ENCODE results near the gene RMDN2.
"Not testable (repeated sequence)": the region's sequence is repeated elsewhere in the genome, so short reads cannot be mapped to it uniquely, and the experiment has no call there.

The RMDN2 gene

DNA sequence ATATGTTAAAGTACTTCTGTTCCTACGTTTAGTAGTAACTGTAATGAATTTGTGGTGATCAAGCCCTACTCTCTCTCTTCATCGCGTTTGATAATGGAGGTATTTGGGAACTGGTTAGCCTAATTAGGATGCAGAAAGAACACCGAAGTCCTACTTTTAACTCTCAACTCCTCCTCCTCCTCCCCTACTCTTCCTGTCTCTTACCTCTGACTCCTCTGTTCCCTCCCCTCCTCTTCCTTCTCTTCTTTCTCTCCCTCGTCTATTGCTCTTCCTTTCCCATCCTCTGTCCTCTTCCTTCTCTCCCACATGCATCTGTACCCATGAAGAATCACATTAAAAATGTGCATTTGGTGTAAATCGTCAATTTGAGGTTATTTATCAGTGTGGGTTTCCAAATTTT is 57.8 kb downstream of the RMDN2 start:
- DNase-seq, result no peak
- intact Hi-C loops (cut with DNase I), result loop anchor here (1.0 kb wide), 1 partner anchor 291 kb away; no protein-coding TSS in a partner anchor

DNA sequence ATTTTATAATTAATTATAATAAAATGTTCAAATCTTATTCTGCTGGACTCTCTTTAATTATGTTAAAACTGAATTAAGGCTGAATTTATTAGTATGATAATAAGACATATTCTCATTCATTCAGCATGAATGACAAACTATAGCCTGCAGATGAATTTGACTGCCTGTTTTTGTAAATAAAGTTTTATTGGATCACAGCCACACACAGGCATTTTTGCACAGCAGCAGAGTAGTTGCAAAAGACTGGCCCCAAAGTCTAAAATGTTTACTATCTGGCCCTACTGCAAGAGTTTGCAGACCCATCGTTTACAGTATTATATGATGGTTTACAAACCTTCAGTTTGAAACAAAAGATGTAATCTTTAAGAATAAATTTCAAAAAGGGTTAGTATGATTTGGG is 58.6 kb downstream of the RMDN2 start:
- intact Hi-C loops (cut with DNase I), result no loop called here
- no peak for DNase-seq

DNA sequence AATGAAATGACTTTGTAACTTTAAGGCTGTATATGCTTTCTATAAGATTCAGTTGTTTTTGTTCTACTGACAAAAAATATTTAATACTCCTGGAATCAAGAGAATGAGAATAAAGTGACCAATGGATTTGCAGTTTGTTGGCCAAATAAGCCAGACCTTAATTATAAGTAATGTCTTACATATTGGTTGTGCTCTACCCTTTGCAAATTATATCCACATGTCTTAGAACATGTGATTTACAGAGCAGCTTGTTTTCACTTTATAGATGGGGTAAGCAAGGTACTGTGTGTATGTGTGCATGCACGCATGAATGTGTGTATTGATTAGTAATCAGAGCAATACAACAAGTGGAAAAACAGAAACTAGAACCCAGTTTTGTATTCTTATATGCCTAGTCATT is 59.1 kb downstream of the RMDN2 start:
- intact Hi-C loops (cut with DNase I), result no loop called here
- no peak for DNase-seq

DNA sequence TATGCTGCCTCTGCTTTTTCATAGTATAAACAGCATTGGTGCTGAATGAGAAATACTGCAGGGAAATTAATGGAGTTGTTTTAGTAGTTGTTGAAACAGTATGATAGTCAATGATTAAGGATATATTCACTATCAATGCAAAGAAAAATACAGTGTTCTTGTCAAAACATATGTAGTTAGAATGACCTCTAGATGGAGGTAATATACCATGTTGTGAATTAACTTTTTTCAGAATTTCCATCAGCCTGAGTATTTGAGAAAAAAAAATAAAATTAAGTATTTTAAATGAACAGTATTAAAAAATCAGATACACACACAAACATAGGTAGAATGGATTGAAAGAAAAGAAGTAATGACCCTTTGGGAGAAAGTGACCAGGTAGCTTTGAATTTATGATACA is 59.5 kb downstream of the RMDN2 start:
- DNase-seq, result no peak
- intact Hi-C loops (cut with DNase I), result no loop called here

DNA sequence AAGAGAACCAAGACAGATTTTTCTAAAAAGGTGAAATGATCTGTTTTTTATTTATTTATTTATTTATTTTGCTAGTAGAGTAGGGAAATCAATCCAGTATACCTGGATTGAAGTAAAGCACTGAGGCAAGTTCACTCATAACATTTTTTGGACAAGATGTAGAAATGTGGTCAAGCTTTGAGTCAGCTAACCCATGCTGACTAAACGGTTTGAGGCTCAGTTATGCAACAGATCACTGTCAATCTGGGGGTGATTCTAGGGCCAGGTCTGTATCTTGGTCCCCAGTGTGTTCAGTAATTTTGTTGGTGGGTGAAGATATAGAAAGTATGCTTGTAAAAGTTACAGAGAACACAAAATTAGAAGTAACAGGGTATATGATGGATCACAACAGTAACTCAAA is 60.2 kb downstream of the RMDN2 start:
- intact Hi-C loops (cut with DNase I), result no loop called here

DNA sequence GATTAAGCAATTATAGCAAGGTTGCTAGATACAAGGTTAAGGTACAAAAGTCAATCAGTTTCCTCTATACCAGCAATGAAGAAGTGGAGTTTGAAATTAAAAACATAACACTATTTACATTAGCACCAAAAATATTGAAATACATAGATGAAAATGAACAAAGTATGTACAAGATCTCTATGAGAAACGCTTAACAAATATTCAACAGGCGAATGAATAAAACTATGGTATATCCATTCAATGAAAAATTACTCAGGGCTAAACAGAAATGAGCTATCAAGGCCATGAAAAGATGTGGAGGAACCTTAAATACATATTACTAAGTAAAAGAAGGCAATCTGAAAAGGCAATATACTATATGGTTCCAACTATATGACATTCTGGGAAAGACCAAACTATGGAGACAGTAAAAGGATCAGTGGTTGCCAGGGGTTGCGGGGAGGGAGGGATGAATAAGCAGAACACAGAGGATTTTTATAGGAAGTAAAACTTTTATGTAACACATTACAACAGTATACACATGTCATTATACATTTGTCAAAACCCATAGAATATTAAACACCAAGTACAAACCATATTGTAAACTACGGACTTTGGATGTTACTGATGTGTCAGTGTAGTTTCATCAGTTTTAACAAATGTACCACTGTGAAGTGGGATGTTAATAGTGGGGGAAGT is 62.1 kb downstream of the RMDN2 start:
- peak in 1 of 10 donors; percentile 18 for DNase-seq
- intact Hi-C loops (cut with DNase I), result no loop called here

More for the DNA sequence above, 60.2 kb downstream of the RMDN2 start:
- no peak for DNase-seq

- intact Hi-C loops (cut with DNase I), result no loop called here
- no peak for DNase-seq
Observed at GRCh38 chr2:37992601-37993000, 67.5 kb downstream of the RMDN2 start.

- DNase-seq, result no peak
- intact Hi-C loops (cut with DNase I), result no loop called here
Observed at GRCh38 chr2:37993143-37993542, 68.1 kb downstream of the RMDN2 start.

GRCh38 chr2:37997629-37998028 is 72.5 kb downstream of the RMDN2 start:
- intact Hi-C loops (cut with DNase I), result no loop called here
- no peak for DNase-seq

DNA sequence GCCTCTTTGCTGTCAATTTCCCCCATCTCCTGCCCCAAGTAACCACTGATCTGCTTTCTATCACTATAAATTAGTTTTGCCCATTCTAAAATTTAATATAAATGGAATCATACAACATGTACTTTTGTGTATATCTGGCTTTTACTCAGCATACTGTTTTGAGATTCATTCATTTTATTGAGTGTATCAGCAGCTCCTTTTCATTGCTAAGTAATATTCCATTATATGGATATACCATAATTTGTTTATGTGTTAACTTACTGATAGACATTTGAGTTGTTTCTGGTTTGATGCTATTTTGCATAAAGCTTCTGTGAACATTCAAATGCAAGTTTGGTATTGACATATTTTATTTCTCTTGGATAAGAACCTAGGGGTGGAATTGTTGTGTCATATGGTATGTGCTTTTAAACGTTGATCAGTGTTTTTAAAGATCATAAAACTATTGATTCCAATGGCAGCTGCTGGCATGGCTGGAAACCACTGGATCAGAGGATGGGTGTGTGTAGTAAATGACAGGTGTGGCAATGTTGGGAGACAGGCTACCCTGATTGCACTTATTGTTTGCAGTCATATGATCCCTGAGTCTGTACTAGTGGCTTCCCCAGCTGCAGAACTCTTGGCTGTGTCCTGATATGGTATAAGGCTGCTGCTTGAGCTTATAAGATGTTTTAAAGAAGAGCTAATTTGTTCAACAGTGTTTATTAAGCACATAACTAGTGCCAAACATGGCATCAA is 75.6 kb downstream of the RMDN2 start:
- intact Hi-C loops (cut with DNase I), result no loop called here

GRCh38 chr2:38010187-38010586 is 85.1 kb downstream of the RMDN2 start:
- intact Hi-C loops (cut with DNase I), result not testable (repeated sequence)

More for the DNA sequence above, 75.6 kb downstream of the RMDN2 start:
- DNase-seq, result no peak

GRCh38 chr2:38010995-38011394 is 85.9 kb downstream of the RMDN2 start:
- intact Hi-C loops (cut with DNase I), result no loop called here
- no peak for DNase-seq

More at GRCh38 chr2:38010187-38010586, 85.1 kb downstream of the RMDN2 start:
- not testable (repeated sequence) for DNase-seq

GRCh38 chr2:38013158-38013752 is 88.2 kb downstream of the RMDN2 start:
- intact Hi-C loops (cut with DNase I), result no loop called here
- DNase-seq, result no peak

DNA sequence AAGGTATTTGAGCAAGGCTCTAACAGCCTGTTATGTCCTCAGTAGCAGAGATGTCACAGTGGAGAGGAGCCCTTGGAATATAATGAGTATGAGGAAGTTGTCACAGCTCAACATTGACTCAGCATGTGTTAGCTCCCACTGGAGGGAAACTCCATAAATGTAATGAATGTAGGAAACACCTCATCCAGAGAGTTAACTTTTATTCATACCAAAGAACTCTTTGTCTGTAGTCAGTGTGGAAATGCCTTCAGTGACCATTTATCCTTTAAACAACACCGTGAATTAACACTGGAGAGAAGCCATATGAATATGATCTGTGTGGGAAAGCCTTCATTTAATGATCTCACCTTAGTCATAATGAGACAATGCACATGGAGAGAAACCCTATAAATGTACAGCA is 91.1 kb downstream of the RMDN2 start:
- DNase-seq, result no peak
- intact Hi-C loops (cut with DNase I), result no loop called here

DNA sequence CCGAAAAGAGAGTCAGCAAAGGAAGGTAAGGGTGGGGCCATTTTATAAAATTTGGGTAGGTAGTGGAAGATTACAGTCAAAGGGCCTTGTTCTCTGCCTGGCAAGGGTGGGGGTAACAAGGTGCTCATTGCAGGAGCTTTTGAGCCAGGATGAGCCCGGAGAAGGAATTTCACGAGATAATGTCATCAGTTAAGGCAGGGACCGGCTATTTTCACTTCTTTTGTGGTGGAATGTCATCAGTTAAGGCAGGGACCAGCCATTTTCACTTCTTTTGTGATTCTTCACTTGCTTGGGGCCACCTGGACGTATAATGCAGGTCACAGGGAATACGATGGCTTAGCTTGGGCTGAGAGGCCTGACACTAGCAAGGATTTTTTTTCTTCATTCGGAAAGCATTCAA is 92.7 kb downstream of the RMDN2 start:
- no peak for DNase-seq
- intact Hi-C loops (cut with DNase I), result no loop called here

- peak in 1 of 10 donors; percentile 75 for DNase-seq
- intact Hi-C loops (cut with DNase I), result not testable (repeated sequence)
Observed at GRCh38 chr2:38020359-38021069, 95.4 kb downstream of the RMDN2 start.

- intact Hi-C loops (cut with DNase I), result no loop called here
- DNase-seq, result no peak
Observed at GRCh38 chr2:38021589-38021988, 96.5 kb downstream of the RMDN2 start.

DNA sequence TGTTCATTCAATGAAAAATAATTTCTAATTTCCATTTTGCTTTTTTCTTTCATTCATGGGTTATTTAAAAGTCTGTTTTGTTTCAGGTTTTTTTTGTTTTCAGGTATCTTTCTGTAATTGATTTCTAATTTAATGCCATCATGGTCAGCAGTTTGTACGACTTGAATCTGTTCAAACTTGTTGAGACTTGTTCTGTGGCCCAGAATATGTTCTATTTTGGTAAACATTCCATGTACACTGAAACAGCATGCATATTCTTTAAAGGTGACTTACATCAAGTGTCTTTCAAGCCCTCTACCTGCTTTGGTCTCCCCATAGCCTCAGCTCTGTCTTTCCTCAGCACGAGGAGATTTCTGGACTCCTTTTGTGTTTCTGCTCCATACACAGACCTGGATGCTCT is 101.8 kb downstream of the RMDN2 start:
- intact Hi-C loops (cut with DNase I), result no loop called here
- DNase-seq, result no peak

DNA sequence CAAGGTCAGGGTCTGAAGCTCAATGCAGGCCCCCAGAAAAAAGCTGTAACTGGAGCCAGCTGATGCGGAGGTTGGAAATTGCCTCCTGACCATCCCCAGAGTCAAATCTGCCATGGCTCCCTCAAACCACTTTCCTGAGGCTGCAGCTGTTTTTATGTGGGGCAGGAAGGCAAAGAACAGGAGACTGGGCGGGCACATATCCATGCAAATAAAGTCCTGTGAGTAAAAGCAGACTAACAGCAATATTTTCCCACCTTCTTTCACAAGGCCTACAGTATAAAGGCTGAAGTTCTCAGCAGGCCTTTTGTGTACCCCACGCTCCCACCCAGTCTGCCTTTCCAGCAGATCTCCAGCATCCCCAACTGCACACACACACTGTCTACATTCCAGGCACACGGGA is 103.7 kb downstream of the RMDN2 start:
- DNase-seq, result no peak
- intact Hi-C loops (cut with DNase I), result no loop called here

DNA sequence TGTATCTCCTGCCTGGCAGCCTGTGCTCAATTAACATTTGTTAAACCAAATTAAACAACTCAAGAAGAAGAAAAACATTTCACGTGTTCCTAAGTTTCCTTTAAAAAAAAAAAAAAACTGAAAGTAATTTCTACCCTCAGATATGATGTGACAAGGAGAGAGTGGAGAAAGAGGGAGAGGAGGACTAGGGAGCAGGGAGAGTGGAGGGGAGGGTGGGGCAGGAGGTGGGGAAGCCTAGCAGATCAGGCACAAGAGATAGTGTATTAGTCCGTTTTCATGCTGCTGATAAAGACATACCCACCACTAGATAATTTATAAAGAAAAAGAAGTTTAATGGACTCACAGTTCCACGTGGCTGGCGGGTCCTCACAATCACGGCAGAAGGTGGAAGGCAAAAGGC is 104.4 kb downstream of the RMDN2 start:
- no peak for DNase-seq
- intact Hi-C loops (cut with DNase I), result no loop called here
